Right ventricle myocardium superior (tissue), 1 donor: ENCODE data around the gene CYB561A3. TPM values are rescaled to one million over a fixed set of nuclear protein-coding genes. Genes with fewer than 3 reads are reported as not detected.

Experiments used
- ATAC-seq: fragments of 200-7000 bp; cut with Tn5 transposase; one replicate; pipeline ENCODE4 v1.9.1; 2020; ENCODE audit warnings: mild to moderate bottlenecking; ENCODE audit not compliant: poor library complexity
- DNase-seq: peaks from one replicate; pipeline ENCODE4 v3.0.0-alpha.2; 2020
- intact Hi-C: fragments of 100-400 bp; cut with DNase I; formaldehyde crosslinking; loops from one replicate; pipeline ENCODE4 v1.11.2; 2022
- total RNA-seq: library from RNA; stranded (reverse); fragmentation: NEBNext Ultra II Directional; extraction: Animal tissue kit (Norgen Biotek cat#: 25700); gene quantifications from one replicate; pipeline ENCODE4 v1.2.1, GENCODE V29; 2021
- donor health status: DM: no; HTN: yes; CAD: no; lungs with severe emphysema.

The CYB561A3 gene
- total RNA-seq, 1 donor from 2014 or later = 14.2 TPM

DNA sequence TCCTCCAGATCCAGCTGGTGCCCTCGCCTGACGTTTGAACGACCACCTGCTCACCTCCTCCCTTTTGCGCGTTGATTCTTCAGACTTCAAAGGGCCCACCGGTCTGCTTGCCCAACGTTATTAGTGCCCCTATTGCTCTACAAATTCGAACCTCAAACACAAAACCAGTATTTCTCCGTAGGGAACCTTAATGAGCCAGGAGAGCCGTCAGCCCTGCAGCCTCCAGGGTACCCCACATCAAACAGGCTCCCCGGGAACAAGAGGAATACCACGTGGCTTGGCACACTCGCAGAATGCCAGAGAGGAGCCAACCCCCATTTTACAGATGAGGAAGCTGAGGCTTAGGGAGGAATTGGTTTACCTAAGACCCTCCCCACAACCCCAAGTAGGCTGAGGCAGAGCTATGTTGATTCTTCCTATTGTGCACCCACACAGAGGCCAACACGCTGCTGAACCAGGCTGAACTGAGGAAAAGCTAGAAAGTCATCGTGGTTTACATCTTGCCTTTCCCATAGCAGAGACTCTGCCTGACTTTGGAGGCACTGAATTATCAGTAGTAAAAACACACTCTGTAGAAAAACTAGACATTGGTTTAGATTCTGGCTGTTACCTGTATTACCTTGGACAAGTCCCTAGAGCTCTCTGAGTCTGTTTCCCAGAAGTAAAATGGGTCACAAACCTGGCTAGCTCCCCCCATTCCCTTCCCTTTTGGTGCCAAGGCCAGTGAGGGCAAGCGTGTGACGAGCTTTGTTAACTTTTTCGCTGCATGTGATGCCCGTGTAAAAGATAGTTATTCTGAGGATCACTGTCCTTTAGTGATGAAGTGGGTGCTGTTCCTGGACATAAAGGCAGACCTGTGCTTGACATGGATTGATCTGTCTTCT is 27.9 kb downstream of the CYB561A3 start:
- intact Hi-C loops = no loop called here
- ATAC-seq (no peak), DNase-seq (no peak)

- DNase-seq = peak; percentile 97
- intact Hi-C loops = no loop called here
- ATAC-seq = peak; percentile 97
These were observed 28.7 kb downstream of the CYB561A3 start, which contains the start of the genes DDB1 and TKFC for GRCh38 chr11:61332797-61333549. DDB1 (minus strand) TSS chr11:61333105; CDS start chr11:61332968, 137 bp downstream. TKFC (plus strand) TSS chr11:61333228; CDS start chr11:61334729, 1,501 bp downstream.

DNA sequence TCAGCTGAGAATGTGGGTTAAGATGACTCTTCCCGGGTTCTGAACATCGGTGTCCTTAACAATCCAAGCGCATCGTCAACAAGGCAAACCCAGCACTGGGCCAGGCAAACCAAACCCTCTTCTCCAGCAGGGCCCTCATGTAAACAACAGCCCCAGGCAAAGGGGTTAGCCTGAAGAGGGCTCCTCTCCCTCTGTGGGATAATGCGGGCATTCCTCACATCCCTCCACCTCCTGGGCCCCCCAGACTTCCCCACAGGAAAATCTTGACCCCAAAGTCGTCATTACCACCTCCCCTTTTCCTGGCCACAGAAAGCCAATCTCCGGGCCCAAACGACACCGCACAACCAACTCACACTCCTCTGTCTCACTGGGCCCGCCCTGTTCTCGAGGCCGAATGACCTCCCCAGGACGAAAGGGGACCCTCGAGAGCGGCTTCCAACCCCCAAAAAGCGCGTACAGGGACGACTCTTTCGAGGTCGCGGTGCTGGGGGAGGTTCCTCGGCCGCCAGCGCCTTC is 29.3 kb downstream of the CYB561A3 start:
- DNase-seq (no peak), ATAC-seq (no peak)
- intact Hi-C loops = no loop called here

GRCh38 chr11:61331651-61332050 is 30.0 kb downstream of the CYB561A3 start:
- ATAC-seq = no peak
- DNase-seq = no peak
- intact Hi-C loops = no loop called here

DNA sequence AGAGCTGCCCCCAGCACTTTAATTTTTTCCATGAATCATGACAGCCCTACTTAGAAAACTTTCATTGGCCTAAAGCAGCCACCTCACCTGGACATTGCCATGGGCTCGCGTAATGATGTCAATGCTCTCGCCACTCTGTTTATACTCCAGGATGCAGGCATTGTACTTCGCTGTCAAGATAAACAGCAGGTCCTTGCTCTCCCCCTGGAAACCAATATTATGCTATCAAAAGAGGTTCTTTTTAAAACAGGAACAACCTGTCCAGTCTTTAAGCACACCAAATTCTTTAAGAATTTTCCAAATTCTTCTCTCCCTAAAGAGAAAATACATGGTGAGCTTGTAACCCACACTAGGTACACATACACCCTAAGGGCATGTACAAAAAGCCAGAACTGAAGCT is 31.8 kb downstream of the CYB561A3 start:
- DNase-seq (no peak), ATAC-seq (no peak)
- intact Hi-C loops = no loop called here

DNA sequence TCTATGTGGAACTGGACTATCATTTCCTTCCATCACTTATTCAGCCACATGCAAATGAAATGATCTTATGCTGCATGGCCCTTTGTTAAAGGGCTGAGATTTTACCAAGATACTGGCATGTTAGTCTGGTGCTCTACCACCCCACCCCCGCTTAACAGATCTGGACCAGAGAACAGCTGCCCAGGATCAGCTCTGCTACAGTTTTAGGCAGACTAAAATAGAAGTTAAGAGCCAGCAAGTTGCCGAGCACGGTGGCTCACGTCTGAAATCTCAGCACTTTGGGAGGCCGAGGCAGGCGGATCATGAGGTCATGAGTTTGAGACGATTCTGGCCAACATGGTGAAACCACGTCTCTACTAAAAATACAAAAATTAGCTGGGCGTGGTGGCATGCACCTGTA is 33.3 kb downstream of the CYB561A3 start:
- DNase-seq = no peak
- intact Hi-C loops = no loop called here
- ATAC-seq = no peak

DNA sequence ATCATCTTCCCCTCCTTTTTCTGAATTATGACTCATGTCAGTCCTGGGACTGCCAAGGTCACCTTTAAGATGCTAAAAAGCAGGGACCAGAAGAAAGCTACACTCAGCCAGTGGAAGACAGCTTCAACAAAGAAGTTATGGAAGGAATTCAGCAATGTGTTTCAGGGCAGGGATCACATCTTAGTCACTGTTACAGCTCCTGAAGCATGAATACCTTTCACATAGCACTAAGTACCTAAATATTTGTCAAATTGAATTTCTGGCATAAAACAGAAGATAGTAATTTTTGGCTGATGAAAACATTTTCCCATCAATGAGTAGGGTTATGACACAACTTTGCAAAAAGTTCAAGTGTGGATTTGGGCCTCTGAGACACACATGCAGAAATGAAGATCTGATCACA is 34.0 kb downstream of the CYB561A3 start:
- intact Hi-C loops = no loop called here
- ATAC-seq (no peak), DNase-seq (no peak)

GRCh38 chr11:61325649-61326414 is 35.9 kb downstream of the CYB561A3 start:
- DNase-seq = no peak
- intact Hi-C loops = no loop called here
- ATAC-seq = peak; percentile 82

GRCh38 chr11:61315260-61315659 is 46.4 kb downstream of the CYB561A3 start:
- DNase-seq (no peak), ATAC-seq (no peak)
- intact Hi-C loops = no loop called here

DNA sequence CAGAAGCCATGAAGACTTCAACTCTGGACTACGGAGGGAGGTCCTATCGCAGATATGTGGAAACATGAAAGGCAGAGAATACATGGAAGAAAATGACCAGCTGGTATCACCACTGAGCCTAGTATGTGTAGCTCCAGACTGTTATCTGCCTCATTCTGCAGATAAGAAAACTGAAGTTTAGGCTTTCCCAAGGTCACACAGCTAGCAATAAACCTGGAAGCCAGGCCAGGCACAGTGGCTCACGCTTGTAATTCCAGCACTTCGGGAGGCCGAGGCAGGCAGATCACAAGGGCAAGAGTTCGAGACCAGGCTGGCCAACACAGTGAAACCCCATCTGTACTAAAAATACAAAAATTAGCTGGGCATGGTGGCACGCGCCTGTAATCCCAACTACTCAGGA is 50.9 kb downstream of the CYB561A3 start:
- DNase-seq (no peak), ATAC-seq (no peak)
- intact Hi-C loops = no loop called here

DNA sequence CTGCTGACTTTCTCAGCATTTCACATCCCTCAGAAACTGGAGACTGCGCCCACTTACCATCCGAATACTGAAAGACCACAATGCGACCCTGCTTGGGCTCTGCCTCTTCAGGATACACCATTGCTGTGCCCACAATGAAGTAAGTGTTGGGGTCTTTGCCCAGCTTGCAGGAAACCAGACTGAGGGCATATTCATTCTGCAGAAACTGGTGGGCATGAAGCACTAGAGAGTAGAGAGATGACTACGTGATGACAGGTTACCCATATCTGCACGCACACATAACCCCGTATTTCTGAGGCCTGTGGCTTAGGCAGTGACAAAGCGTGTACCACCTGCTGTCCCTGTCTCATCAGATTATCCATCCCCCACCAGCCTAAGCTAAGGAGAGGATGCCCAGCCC is 51.9 kb downstream of the CYB561A3 start:
- no peak for DNase-seq
- no peak for ATAC-seq
- intact Hi-C loops = no loop called here

GRCh38 chr11:61309141-61309540 is 52.5 kb downstream of the CYB561A3 start:
- ATAC-seq = no peak
- no peak for DNase-seq
- intact Hi-C loops = no loop called here

DNA sequence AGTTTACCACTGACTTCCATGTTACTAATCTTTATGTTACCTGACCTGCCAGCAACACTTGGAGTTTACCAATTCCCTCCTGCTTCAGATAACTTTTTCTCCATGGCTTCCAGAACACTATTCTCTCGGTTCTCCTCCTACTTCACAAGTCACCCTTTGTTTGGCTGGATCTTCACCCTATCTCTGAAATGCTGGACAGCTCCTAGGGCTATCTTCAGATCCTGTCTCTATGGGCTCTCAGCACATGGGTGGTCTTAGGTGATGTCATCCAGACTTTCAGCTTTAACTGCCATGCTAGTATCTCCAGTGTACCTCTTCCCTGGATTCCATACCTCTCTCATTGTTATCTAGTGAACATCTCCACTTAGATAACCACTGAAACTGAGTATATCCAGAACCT is 54.3 kb downstream of the CYB561A3 start:
- no peak for ATAC-seq
- intact Hi-C loops = no loop called here
- no peak for DNase-seq

- DNase-seq = no peak
- intact Hi-C loops = no loop called here
- no peak for ATAC-seq
These were observed 55.5 kb downstream of the CYB561A3 start for GRCh38 chr11:61306221-61306620.

GRCh38 chr11:61305417-61305816 is 56.3 kb downstream of the CYB561A3 start:
- DNase-seq = no peak
- no peak for ATAC-seq
- intact Hi-C loops = no loop called here

- ATAC-seq (no peak), DNase-seq (no peak)
- intact Hi-C loops = no loop called here
These were observed 58.0 kb downstream of the CYB561A3 start for GRCh38 chr11:61303725-61304124.

DNA sequence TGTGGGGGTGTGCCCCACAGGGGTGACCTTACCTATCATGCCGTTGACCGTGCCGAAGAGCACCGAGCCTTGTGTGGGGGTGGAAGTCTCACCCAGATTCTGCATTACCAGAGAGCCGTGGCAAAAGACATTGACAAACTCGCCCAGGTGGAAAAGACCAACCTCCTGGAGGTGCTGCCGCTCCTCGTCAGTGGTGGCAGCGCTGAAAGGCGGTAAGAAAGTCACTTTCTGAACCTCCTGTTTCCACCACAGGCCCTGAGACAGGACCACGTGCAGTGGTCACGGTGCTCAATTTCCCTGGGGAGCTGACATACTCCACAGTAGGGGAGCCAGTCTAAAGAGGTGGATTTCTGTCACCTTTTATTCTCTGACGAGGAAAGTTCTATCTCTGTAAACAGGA is 59.1 kb downstream of the CYB561A3 start:
- intact Hi-C loops = no loop called here
- ATAC-seq (no peak), DNase-seq (no peak)
